Activated CD4-positive, alpha-beta T cell treated with anti-CD3 and anti-CD28 coated beads, Interleukin-2, amount 50 U/mL, for 16 hours (primary cell): ENCODE measurements around the gene CWC25.
A peak's percentile ranks its signal among the peaks of the same experiment; 100 is the strongest.
"Not testable (repeated sequence)": the region's sequence is repeated elsewhere in the genome, so short reads cannot be mapped to it uniquely, and the experiment has no call there.

ENCODE experiments used
- DNase-seq: peaks from one replicate; pipeline ENCODE4 v3.0.0-alpha.2; 2020

The CWC25 gene

GRCh38 chr17:38824899-38825761, at the start of gene CWC25:
Gene CWC25 (minus strand): TSS chr17:38825321. CDS start chr17:38825183, 138 bp downstream.
- DNase-seq = peak; percentile 96

GRCh38 chr17:38873640-38874380, 48.7 kb upstream of the CWC25 start:
- no peak for DNase-seq

GRCh38 chr17:38872671-38873385, 47.7 kb upstream of the CWC25 start:
- no peak for DNase-seq

GRCh38 chr17:38872027-38872511, 46.9 kb upstream of the CWC25 start:
- peak; percentile 45 for DNase-seq

GRCh38 chr17:38871247-38872015, 46.3 kb upstream of the CWC25 start:
- DNase-seq = peak; percentile 87

GRCh38 chr17:38870259-38871165, 45.4 kb upstream of the CWC25 start:
- DNase-seq = peak; percentile 73

GRCh38 chr17:38869526-38870258, 44.6 kb upstream of the CWC25 start, which contains the start of gene LASP1:
Gene LASP1 (plus strand): TSS chr17:38870058. CDS start chr17:38870190, 132 bp downstream.
- peak; percentile 93 for DNase-seq

- peak; percentile 94 for DNase-seq
Measured at GRCh38 chr17:38868817-38869525, 43.9 kb upstream of the CWC25 start.

- DNase-seq = no peak
Measured at GRCh38 chr17:38867968-38868816, 43.1 kb upstream of the CWC25 start.

- DNase-seq = peak; percentile 86
Measured at GRCh38 chr17:38867179-38867967, 42.3 kb upstream of the CWC25 start.

GRCh38 chr17:38864636-38865398, 39.7 kb upstream of the CWC25 start:
- no peak for DNase-seq

GRCh38 chr17:38861399-38861843, 36.3 kb upstream of the CWC25 start:
- DNase-seq = peak; percentile 78

- DNase-seq = no peak
Measured at GRCh38 chr17:38857271-38857670, 32.1 kb upstream of the CWC25 start.

GRCh38 chr17:38855101-38855714, 30.1 kb upstream of the CWC25 start:
- DNase-seq = not testable (repeated sequence)

- peak; percentile 97 for DNase-seq
Measured at GRCh38 chr17:38853292-38854219, 28.4 kb upstream of the CWC25 start, which contains the start of gene RPL23. Gene RPL23 (minus strand): TSS chr17:38853721. CDS start chr17:38853710, 11 bp downstream.
